Stimulated activated CD8-positive, alpha-beta memory T cell treated with anti-CD3 and anti-CD28 coated beads, Interleukin-4, amount 100 ng/mL, for 4 hours (primary cell): ENCODE results near the gene SRRM2.

Experiments
- DNase-seq, 2 donors: peaks; one replicate each; pipeline ENCODE4 v3.0.0-alpha.2; 2020; ENCODE audit warnings: low read depth in 2 of 2, low spot score in 1 of 2

Gene SRRM2

GRCh38 chr16:2775765-2776499 is 23.5 kb downstream of the SRRM2 start:
- no peak for DNase-seq

GRCh38 chr16:2776500-2777139 is 24.2 kb downstream of the SRRM2 start:
- no peak for DNase-seq

DNA sequence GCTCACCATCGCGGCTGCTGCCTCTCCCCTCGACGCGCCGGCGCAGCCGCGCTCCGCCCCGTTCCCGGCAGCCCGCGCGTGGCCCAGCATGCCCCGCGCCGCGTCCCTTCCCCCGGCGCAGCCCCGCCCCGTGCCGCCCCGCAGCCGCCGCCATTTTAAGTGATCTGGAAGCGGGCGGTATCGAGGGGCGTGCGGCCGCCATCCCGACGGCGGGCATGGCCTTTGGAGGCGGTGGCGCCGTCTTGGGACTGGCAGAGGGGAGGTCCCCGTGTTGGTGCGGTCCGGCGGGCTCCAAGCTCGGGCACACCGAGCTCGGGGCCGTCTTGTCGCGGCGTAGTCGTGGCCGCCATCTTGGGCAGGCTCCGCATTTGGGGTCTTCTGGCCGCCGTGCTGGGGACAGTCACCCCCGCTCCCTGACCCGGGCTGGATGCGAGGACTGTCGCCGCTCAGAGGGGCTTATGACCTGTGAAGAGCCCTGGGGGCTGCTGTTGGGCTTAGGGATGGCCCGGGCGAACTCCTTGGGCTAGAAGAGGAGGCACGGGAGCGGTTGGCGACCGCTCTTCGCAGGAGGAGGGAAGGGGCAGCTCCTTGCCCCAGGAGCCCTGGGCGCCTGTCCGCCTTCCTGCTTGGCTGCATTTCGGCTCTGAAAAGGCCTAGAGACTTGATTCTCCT is 24.9 kb downstream of the SRRM2 start, which contains the start of gene ELOB:
ELOB (minus strand) TSS at position 50 of the 672 bp plus-strand sequence; CDS start at position 9, 41 bp downstream.
- DNase-seq, result peak; percentile 74 to 78

DNA sequence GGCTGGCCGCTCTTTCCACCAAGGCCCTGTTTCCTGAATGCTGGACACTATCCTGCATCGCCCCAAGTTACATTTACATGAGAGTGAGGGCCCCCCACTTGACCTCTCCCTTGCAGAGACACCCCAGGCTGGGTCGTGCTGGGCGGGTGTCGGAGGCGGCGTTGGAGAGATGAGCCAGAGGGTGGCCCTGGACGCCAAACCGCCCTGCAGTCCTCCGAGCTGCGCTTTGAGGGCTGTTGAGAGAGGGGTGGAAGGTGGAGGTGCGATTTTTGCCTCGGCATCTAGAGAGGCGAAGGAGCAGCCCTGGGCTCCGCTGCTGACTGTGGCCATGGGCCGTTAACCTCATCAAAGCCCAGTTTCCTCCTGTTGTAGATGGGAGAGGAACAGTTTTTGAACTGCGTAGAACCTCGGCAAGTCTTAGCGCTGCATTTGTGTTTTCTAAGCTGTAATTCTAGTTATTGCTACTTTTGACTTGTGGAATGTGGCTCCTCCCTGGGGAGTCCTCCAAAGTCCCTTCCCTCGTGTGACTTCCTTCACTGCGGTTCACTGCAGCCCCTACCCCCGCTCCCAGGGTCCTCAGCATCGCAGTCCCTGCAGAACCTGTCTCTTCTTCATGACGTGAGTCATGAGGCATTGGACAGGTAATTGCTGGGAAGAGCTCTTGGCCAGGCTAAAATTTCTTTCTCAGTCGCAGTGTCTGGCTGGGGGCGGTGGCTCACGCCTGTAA is 25.6 kb downstream of the SRRM2 start:
- DNase-seq, result no peak

DNA sequence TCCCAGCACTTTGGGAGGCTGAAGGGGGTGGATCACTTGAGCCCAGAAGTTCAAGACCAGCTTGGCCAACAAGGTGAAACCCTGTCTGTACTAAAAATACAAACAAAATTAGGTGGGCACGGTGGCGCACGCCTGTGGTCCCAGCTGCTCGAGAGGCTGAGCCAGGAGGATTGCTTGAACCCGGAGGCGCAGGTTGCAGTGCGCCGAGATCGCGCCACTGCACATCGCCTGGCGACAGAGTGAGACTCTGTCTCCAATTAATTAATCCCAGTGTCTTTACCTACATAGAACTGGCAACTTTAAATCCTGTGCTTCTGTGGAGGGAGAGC is 26.2 kb downstream of the SRRM2 start:
- no peak for DNase-seq

GRCh38 chr16:2779151-2779920 is 26.9 kb downstream of the SRRM2 start:
- no peak for DNase-seq

DNA sequence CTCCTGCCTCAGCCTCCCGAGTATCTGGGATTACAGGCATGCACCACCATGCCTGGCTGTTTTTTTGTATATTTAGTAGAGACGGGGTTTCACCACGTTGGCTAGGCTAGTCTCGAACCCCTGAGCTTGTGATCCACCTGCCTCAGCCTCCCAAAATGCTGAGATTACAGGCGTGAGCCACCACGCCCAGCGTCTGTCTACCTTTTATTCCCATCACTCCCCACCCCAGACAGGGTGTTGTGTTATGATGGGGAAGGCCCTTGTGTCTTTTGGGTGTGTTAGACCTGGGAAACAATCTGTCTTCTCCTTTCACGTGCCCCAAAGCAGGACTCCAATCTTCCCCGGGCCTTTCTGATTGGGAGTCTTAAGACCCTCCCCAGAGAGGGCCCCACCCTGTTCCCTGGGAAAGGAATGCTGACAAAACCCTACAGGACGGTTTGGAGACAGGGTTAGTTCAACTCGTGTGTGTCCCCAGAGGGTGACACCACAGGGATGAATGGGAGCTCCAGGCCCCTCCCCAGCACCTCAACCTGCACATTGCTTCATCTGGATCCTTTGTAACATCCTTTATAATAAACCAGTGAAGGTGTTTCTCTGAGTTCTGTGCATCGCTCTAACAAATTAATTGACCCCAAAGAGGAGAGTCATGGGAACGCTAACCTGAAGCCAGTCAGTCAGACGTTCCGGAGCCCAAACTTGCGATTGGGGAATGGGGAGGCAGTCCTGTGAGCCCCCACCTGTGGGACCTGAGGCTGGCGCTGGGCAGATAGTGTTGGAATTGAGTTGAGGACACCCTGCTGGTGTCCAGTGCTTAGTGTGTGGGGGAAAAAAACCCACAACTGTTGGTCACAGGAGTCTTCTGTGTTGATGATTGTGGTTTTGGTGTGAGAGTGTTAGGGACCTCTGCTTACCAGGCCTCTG is 27.8 kb downstream of the SRRM2 start:
- DNase-seq, result no peak

GRCh38 chr16:2782583-2783351 is 30.3 kb downstream of the SRRM2 start:
- DNase-seq, result no peak

DNA sequence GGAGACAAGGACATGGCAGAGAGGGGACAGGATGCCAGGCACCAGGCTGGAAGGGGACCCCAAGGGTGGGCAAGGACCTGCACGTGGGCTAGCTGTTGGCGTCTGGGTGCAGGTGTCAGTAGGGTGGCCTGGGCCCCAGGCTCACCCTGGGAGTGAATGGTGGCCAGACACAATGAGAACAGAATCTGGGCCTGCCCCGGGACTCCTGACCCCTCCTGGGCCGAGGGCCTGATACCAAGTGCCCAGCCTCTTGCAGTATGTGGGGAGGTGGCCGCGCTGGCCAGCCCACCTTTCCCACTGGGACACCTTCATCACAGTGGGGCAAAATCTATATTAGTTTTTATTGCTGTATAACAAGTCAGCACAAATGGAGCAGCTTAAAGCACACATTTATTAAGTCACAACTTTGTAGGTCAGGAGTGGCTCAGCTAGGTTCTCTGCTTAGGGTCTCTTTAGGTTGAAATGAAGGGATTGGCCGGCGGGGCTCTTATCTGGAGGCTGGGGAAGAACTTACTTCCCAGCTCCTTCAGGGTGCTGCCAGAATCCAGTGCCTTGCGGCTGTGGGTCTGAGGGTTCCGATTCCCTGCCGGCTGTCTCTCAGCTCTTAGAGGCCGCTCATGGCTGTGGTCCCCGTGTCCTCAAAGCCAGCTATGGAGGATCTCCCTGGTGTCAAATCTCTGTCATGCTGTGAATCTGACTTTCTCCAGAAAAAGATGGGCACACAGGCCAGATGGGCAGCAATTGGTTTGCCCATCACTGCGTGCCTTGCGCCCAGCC is 31.3 kb downstream of the SRRM2 start:
- no peak for DNase-seq

DNA sequence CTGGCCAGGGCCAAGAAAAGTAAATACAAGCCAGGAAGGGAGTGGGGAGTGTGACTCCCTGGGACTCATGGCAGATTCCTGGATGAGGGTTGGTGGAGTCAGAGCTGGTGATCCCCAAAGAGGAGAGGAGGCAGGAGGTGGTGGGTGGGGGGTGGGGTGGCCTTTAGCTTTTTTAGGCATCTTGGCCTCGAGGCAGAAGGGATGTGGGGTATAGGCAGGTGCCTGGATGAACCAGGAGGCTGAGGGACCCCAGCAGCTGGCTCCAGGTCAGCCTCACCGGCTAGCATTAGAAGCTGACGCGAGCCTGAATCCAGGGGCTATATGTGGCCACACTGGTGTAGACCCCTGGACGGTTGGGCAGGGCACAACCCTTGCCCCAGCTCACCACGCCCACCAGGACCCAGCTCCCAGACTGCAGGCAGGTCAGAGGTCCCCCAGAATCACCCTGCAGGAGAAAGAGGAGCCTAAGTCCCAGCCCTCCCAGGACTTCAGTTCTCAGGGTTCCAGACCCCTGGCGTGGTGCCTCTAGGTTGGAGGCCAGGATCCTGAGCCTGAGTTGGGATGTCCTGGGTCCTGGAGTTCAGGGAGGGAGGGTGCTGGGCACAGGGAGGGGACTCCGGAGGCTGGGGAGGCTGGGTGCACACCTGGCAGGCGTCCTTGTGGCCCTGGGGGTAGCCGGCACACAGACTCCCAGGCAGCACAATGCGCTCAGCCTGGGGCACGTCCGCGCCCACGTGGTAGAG is 32.1 kb downstream of the SRRM2 start:
- no peak for DNase-seq

DNA sequence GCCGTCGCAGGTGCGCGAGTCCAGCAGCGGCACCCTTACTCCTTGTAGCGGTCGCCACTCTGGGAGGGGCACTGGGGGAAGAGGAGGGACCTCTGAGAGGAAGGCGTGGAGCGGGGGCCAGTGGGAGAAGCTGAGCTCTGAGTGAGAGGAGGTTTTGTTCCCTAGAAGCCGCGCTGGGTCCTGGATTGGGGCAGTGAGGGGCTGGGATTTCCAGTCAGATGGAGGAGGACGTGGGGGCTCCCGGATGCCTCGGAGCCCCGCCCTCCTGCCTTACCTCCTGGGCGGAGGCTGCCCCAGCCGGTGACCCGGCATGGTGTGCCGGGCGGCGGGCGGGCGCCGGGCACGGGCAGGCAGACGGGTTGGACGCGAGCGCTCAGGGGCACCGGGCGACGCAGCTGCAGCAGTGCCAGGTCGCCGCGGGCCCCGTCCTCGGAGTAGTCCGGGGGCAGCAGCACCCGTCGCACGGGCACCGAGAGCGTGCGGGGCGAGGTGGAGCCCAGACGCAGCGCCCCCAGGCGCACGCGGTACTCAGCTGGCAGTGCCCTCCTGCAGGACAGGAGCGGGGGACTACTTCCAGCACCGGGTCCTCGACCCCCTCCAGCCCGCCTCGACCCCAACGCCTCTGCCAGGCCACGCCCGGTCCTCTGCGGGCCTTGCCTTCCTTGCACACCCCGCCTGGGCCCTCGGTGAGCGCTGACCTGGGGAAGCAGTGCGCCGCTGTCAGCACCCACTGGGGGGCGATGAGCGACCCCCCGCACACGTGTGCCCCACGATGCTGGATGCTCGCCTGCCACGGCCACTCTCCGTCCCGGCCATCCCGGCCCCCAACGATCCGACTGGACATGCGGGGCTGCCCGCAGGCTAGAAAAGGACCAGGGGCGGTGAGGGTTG is 32.9 kb downstream of the SRRM2 start:
- no peak for DNase-seq

- DNase-seq, result no peak
These were observed 33.8 kb downstream of the SRRM2 start for GRCh38 chr16:2786061-2786825.

GRCh38 chr16:2786826-2787151 is 34.4 kb downstream of the SRRM2 start:
- DNase-seq, result no peak

DNA sequence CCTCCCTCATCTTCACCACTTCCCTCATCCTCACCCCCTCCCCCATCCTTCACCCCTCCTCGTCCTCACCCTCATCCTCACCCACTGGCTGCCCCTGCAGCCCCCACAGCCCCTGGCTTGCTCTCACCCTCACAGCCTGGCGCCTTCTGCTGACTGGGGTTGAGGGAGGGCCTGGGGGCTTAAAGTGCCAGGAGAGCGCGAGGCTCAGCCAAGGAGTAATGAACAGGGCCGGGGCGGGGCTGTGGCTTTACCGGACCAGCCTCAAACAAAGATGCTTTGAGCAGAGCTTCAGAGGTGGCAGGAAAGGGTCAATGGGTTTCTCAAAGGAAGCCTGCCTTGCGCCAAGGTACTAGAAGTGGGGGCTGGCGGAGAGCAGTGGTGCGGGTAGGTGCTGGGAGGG is 35.0 kb downstream of the SRRM2 start, which contains the start of gene PRSS33:
PRSS33 (minus strand) TSS at position 155 of the 400 bp plus-strand sequence. CDS start 1,013 bp downstream, outside the sequence.
- no peak for DNase-seq

DNA sequence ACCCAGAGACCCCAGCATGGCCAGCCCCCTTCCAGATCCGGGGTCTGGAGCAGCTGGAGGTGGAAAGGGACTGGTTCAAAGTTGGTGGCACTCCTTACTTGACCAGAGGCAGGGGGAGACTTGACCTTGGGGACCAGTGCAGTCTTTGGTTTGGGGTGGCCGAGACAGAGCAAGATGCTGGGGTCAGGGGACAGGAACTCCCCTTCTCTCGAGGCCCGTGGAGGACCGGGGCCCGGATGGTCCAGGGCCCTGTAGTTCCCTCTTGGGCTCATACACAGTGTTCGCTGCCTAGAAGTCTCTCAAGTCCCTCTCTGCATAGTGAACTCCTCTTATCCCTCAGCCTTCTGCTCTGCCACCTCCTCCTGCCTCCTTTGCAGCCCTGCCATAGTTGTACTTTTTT is 35.5 kb downstream of the SRRM2 start:
- no peak for DNase-seq

DNA sequence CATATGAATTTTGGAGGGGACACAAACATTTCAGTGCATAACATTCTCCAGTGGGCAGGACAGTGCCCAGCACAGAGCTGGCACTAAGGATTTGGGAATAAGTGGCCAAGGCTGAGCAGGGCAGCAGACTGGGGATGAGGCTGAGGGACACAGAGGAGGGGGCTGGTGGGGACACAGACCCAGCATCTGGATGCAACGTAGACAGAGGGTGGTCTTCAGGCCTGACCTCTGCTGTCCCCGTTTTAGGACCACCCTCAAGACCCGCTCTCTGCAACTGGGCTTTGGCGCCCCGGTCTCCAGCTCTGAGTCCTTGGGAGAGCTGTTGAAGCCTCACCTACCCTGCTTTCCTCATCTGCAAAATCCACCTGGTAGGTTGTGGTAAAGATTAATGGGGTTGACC is 38.2 kb downstream of the SRRM2 start:
- no peak for DNase-seq
